Cardiac muscle cell (in vitro differentiated cells and primary cell): ENCODE data around the gene FADS1. TPM values are rescaled to one million over a fixed set of nuclear protein-coding genes. Genes with fewer than 3 reads are reported as not detected.

Experiments used
- DNase-seq, 2 donors: peaks; one replicate each; pipeline versions ENCODE4 v3.0.0 to v3.0.0-alpha.2; 2010 to 2017; ENCODE audit warnings: low read depth in 1 of 2, low spot score in 1 of 2
- H3K27ac ChIP-seq: fragments of 200-600 bp; sonication (generic); 2 replicates; pipeline ENCODE4 v1.5.1; 2016
- H3K27me3 ChIP-seq: fragments of 200-600 bp; sonication (generic); 2 replicates; pipeline ENCODE4 v1.6.0; 2016; ENCODE audit warnings: control low read depth
- H3K36me3 ChIP-seq: fragments of 200-600 bp; sonication (generic); 2 replicates; pipeline ENCODE4 v1.5.1; 2016; ENCODE audit warnings: control low read depth
- H3K4me1 ChIP-seq: fragments of 200-600 bp; sonication (generic); 2 replicates; pipeline ENCODE4 v1.8.1; 2017; ENCODE audit warnings: low read depth, mild to moderate bottlenecking, mixed run types
- H3K4me3 ChIP-seq: fragments of 200-600 bp; sonication (generic); 2 replicates; pipeline ENCODE4 v1.5.1; 2016; ENCODE audit warnings: mild to moderate bottlenecking
- H3K9me3 ChIP-seq: fragments of 200-600 bp; sonication (generic); 2 replicates; pipeline ENCODE4 v1.5.1; 2017; ENCODE audit warnings: low read depth, mild to moderate bottlenecking, control low read depth
- CTCF ChIP-seq: IDR thresholded peaks from 2 replicates; pipeline ENCODE4 v1.5.1; 2012; ENCODE audit warnings: low read depth, mild to moderate bottlenecking, low read length
- polyA plus RNA-seq: library from polyadenylated mRNA; unstranded; fragments of >200 nt; fragmentation: Nextera tagmentation; extraction: Ambion mirVana; gene quantifications from 2 replicates; pipeline ENCODE4 v1.2.1, GENCODE V29; 2016
- total RNA-seq: library from RNA; depleted of rRNA; stranded (reverse); fragments of >200 nt; gene quantifications from 2 replicates; pipeline ENCODE4 v1.2.3, GENCODE V29; 2016

Gene FADS1
- total and polyA plus RNA-seq, 2 experiments from 2014 or later = 114 to 249 TPM

GRCh38 chr11:61854966-61855714, 38.3 kb upstream of the FADS1 start:
- no peak overlapping the region for H3K4me3 ChIP-seq
- no peaks in the 10 kb centered on the region for H3K4me1 ChIP-seq
- no peaks in the 10 kb centered on the region for H3K9me3 ChIP-seq
- H3K27ac ChIP-seq = no peak overlapping the region
- H3K36me3 ChIP-seq = peaks cover 40% of the 10 kb centered on the region
- DNase-seq = no peak
- H3K27me3 ChIP-seq = no peaks in the 10 kb centered on the region
- no peak for TF ChIP-seq CTCF

- TF ChIP-seq CTCF = no peak
- H3K36me3 ChIP-seq = peaks cover 42% of the 10 kb centered on the region
- no peak for DNase-seq
- no peak overlapping the region for H3K27ac ChIP-seq
- no peaks in the 10 kb centered on the region for H3K27me3 ChIP-seq
- H3K4me1 ChIP-seq = no peaks in the 10 kb centered on the region
- no peak overlapping the region for H3K4me3 ChIP-seq
- no peaks in the 10 kb centered on the region for H3K9me3 ChIP-seq
These were observed 37.5 kb upstream of the FADS1 start for GRCh38 chr11:61854206-61854895.

- no peak for DNase-seq
- Histone ChIP-seq H3K4me3 (no peak overlapping the region), H3K27ac (peak overlapping the region; percentile 66), H3K9me3 (no peaks in the 10 kb centered on the region), H3K27me3 (no peaks in the 10 kb centered on the region), H3K4me1 (no peaks in the 10 kb centered on the region), H3K36me3 (peaks cover 44% of the 10 kb centered on the region)
- TF ChIP-seq CTCF = no peak
These were observed 36.9 kb upstream of the FADS1 start for GRCh38 chr11:61853698-61854169.

- H3K27me3 ChIP-seq = no peaks in the 10 kb centered on the region
- no peaks in the 10 kb centered on the region for H3K9me3 ChIP-seq
- peak overlapping the region; percentile 48 for H3K27ac ChIP-seq
- TF ChIP-seq CTCF = no peak
- DNase-seq = no peak
- no peak overlapping the region for H3K4me3 ChIP-seq
- peaks cover 49% of the 10 kb centered on the region for H3K36me3 ChIP-seq
- H3K4me1 ChIP-seq = no peaks in the 10 kb centered on the region
These were observed 35.1 kb upstream of the FADS1 start for GRCh38 chr11:61851900-61852295.

GRCh38 chr11:61851113-61851899, 34.5 kb upstream of the FADS1 start:
- no peak for TF ChIP-seq CTCF
- Histone ChIP-seq H3K4me3 (no peak overlapping the region), H3K27ac (peak overlapping the region; percentile 48), H3K4me1 (no peaks in the 10 kb centered on the region), H3K36me3 (peaks cover 49% of the 10 kb centered on the region), H3K27me3 (no peaks in the 10 kb centered on the region), H3K9me3 (no peaks in the 10 kb centered on the region)
- peak in 1 of 2 donors; percentile 18 for DNase-seq
